Measurements from ENCODE around the gene CRCP. TPM values are rescaled to one million over a fixed set of nuclear protein-coding genes. Genes with fewer than 3 reads are reported as not detected.

Gene CRCP
- total and polyA plus RNA-seq, 2 experiments from 2014 or later, result 36.1 to 43.4 TPM

DNA sequence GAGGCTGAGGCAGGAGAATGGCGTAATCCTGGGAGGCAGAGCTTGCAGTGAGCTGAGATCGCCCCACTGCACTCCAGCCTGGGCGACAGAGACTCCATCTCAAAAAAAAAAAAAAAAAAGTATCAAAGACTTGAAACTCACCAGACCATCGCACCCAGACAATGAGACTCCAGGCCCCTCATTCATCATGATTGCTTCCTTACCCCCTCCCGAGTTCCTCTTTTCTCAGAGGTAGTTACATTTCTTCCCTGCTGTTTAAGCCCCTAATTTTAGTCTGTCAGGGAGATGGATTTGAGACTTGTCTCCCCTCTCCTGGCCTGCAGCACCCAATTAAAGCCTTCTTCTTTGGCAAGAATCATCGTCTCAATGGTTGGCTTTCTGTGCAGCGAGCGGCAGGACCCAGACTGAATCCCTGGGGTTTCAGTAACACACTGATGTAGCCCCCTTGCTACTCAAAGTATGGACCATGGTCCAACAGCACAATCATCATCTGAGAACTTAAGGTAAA, 71.1 kb downstream of the CRCP start (continued):
- no peak for TF ChIP-seq EZH2phosphoT487 (IDR thresholded peaks at IDR 0.05; ENCODE audit: unreplicated experiment)
- TF ChIP-seq, protein P1, sequence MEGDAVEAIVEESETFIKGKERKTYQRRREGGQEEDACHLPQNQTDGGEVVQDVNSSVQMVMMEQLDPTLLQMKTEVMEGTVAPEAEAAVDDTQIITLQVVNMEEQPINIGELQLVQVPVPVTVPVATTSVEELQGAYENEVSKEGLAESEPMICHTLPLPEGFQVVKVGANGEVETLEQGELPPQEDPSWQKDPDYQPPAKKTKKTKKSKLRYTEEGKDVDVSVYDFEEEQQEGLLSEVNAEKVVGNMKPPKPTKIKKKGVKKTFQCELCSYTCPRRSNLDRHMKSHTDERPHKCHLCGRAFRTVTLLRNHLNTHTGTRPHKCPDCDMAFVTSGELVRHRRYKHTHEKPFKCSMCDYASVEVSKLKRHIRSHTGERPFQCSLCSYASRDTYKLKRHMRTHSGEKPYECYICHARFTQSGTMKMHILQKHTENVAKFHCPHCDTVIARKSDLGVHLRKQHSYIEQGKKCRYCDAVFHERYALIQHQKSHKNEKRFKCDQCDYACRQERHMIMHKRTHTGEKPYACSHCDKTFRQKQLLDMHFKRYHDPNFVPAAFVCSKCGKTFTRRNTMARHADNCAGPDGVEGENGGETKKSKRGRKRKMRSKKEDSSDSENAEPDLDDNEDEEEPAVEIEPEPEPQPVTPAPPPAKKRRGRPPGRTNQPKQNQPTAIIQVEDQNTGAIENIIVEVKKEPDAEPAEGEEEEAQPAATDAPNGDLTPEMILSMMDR (conservative IDR thresholded peaks at IDR 0.05; ENCODE audit: low read depth in 2 of 2), result no peak

DNA sequence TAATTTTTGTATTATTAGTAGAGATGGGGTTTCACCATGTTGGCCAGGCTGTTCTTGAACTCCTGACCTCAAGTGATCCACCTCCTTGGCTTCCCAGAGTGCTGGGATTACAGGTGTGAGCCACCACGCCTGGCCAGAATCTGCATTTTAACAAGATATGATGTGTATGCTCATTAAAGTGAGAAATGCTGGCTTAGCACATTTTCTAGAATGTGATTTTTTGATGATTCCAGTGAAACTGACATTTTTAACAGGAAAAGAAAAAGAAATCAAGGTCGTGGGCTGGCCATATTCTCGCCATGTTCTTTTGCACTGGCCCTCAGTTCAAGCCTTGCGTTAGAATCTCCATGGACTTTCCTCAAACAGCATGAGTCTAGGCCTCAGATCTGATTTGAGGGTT, 72.3 kb downstream of the CRCP start:
- Histone ChIP-seq H3K27me3 (ENCODE audit: insufficient read depth) (no peaks in the 10 kb centered on the region), H3K27ac (ENCODE audit: low read depth) (no peak overlapping the region), H3K36me3 (ENCODE audit: insufficient read depth) (no peaks in the 10 kb centered on the region), H3K4me1 (ENCODE audit: insufficient read depth) (no peaks in the 10 kb centered on the region), H3K9me2 (ENCODE audit: insufficient read depth) (no peaks in the 10 kb centered on the region), H2AFZ (no peak overlapping the region), H4K20me1 (replicated peaks; ENCODE audit: insufficient read depth) (no peaks in the 10 kb centered on the region), H3K4me3 (no peak overlapping the region), H3K79me2 (replicated peaks; ENCODE audit: insufficient read depth) (no peaks in the 10 kb centered on the region), H3K4me2 (no peak overlapping the region), H3F3A (replicated peaks; ENCODE audit: low read depth) (no peaks in the 10 kb centered on the region)
- peaks cover 10% of the 10 kb centered on the region; the same call in 2 of the 3 replicates for H3K9me3 Mint-ChIP-seq
- H3K4me3 Mint-ChIP-seq, result no peak overlapping the region
- DNase-seq (ENCODE audit: low spot score) (no peak), ATAC-seq (no peak)
- no peaks in the 10 kb centered on the region for H3K4me1 Mint-ChIP-seq
- peaks cover 5% of the 10 kb centered on the region for H3K27me3 Mint-ChIP-seq (ENCODE audit: insufficient read depth, low read depth, poor library complexity)
- no peak overlapping the region for H3K27ac Mint-ChIP-seq
- no peaks in the 10 kb centered on the region; the same call in 2 of the 3 replicates for H3K36me3 Mint-ChIP-seq (ENCODE audit: low read depth)
- TF ChIP-seq EZH2phosphoT487 (IDR thresholded peaks at IDR 0.05; ENCODE audit: unreplicated experiment), result no peak
- no peak for TF ChIP-seq JUNB (IDR thresholded peaks at IDR 0.05; ENCODE audit: unreplicated experiment)
- TF ChIP-seq STAT1 (IDR thresholded peaks at IDR 0.05; ENCODE audit: unreplicated experiment), result no peak
- TF ChIP-seq, protein P2, sequence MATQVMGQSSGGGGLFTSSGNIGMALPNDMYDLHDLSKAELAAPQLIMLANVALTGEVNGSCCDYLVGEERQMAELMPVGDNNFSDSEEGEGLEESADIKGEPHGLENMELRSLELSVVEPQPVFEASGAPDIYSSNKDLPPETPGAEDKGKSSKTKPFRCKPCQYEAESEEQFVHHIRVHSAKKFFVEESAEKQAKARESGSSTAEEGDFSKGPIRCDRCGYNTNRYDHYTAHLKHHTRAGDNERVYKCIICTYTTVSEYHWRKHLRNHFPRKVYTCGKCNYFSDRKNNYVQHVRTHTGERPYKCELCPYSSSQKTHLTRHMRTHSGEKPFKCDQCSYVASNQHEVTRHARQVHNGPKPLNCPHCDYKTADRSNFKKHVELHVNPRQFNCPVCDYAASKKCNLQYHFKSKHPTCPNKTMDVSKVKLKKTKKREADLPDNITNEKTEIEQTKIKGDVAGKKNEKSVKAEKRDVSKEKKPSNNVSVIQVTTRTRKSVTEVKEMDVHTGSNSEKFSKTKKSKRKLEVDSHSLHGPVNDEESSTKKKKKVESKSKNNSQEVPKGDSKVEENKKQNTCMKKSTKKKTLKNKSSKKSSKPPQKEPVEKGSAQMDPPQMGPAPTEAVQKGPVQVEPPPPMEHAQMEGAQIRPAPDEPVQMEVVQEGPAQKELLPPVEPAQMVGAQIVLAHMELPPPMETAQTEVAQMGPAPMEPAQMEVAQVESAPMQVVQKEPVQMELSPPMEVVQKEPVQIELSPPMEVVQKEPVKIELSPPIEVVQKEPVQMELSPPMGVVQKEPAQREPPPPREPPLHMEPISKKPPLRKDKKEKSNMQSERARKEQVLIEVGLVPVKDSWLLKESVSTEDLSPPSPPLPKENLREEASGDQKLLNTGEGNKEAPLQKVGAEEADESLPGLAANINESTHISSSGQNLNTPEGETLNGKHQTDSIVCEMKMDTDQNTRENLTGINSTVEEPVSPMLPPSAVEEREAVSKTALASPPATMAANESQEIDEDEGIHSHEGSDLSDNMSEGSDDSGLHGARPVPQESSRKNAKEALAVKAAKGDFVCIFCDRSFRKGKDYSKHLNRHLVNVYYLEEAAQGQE (IDR thresholded peaks at IDR 0.05; ENCODE audit: unreplicated experiment), result no peak
- TF ChIP-seq, protein P1 (conservative IDR thresholded peaks at IDR 0.05; ENCODE audit: low read depth in 2 of 2), result no peak
- no peak for TF ChIP-seq CREB1 (CRISPR knock-in tag; IDR thresholded peaks at IDR 0.05; ENCODE audit: low read depth)
- TF ChIP-seq, protein P3, sequence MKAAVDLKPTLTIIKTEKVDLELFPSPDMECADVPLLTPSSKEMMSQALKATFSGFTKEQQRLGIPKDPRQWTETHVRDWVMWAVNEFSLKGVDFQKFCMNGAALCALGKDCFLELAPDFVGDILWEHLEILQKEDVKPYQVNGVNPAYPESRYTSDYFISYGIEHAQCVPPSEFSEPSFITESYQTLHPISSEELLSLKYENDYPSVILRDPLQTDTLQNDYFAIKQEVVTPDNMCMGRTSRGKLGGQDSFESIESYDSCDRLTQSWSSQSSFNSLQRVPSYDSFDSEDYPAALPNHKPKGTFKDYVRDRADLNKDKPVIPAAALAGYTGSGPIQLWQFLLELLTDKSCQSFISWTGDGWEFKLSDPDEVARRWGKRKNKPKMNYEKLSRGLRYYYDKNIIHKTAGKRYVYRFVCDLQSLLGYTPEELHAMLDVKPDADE (IDR thresholded peaks at IDR 0.05), result no peak
- no peak for TF ChIP-seq EZH2 (IDR thresholded peaks at IDR 0.05; ENCODE audit: low read depth, unreplicated experiment)
- TF ChIP-seq, protein P4, sequence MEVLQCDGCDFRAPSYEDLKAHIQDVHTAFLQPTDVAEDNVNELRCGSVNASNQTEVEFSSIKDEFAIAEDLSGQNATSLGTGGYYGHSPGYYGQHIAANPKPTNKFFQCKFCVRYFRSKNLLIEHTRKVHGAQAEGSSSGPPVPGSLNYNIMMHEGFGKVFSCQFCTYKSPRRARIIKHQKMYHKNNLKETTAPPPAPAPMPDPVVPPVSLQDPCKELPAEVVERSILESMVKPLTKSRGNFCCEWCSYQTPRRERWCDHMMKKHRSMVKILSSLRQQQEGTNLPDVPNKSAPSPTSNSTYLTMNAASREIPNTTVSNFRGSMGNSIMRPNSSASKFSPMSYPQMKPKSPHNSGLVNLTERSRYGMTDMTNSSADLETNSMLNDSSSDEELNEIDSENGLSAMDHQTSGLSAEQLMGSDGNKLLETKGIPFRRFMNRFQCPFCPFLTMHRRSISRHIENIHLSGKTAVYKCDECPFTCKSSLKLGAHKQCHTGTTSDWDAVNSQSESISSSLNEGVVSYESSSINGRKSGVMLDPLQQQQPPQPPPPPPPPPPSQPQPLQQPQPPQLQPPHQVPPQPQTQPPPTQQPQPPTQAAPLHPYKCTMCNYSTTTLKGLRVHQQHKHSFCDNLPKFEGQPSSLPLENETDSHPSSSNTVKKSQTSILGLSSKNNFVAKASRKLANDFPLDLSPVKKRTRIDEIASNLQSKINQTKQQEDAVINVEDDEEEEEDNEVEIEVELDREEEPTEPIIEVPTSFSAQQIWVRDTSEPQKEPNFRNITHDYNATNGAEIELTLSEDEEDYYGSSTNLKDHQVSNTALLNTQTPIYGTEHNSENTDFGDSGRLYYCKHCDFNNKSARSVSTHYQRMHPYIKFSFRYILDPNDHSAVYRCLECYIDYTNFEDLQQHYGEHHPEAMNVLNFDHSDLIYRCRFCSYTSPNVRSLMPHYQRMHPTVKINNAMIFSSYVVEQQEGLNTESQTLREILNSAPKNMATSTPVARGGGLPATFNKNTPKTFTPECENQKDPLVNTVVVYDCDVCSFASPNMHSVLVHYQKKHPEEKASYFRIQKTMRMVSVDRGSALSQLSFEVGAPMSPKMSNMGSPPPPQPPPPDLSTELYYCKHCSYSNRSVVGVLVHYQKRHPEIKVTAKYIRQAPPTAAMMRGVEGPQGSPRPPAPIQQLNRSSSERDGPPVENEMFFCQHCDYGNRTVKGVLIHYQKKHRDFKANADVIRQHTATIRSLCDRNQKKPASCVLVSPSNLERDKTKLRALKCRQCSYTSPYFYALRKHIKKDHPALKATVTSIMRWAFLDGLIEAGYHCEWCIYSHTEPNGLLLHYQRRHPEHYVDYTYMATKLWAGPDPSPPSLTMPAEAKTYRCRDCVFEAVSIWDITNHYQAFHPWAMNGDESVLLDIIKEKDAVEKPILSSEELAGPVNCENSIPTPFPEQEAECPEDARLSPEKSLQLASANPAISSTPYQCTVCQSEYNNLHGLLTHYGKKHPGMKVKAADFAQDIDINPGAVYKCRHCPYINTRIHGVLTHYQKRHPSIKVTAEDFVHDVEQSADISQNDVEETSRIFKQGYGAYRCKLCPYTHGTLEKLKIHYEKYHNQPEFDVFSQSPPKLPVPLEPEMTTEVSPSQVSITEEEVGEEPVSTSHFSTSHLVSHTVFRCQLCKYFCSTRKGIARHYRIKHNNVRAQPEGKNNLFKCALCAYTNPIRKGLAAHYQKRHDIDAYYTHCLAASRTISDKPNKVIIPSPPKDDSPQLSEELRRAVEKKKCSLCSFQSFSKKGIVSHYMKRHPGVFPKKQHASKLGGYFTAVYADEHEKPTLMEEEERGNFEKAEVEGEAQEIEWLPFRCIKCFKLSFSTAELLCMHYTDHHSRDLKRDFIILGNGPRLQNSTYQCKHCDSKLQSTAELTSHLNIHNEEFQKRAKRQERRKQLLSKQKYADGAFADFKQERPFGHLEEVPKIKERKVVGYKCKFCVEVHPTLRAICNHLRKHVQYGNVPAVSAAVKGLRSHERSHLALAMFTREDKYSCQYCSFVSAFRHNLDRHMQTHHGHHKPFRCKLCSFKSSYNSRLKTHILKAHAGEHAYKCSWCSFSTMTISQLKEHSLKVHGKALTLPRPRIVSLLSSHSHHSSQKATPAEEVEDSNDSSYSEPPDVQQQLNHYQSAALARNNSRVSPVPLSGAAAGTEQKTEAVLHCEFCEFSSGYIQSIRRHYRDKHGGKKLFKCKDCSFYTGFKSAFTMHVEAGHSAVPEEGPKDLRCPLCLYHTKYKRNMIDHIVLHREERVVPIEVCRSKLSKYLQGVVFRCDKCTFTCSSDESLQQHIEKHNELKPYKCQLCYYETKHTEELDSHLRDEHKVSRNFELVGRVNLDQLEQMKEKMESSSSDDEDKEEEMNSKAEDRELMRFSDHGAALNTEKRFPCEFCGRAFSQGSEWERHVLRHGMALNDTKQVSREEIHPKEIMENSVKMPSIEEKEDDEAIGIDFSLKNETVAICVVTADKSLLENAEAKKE (CRISPR knock-in tag; IDR thresholded peaks at IDR 0.05), result no peak
